ENCODE results near the gene FARP1.

The FARP1 gene

GRCh38 chr13:98284679-98285078, 141.8 kb downstream of the FARP1 start:
- no peak for DNase-seq

GRCh38 chr13:98285317-98285716, 142.4 kb downstream of the FARP1 start:
- no peak for DNase-seq

GRCh38 chr13:98285852-98286594, 143.1 kb downstream of the FARP1 start:
- no peak for DNase-seq

GRCh38 chr13:98286799-98287198, 143.9 kb downstream of the FARP1 start:
- no peak for DNase-seq

- DNase-seq = no peak
Observed at GRCh38 chr13:98288211-98288610, 145.3 kb downstream of the FARP1 start.

- peak; percentile 42 for DNase-seq
Observed at GRCh38 chr13:98289339-98289945, 146.5 kb downstream of the FARP1 start.

- no peak for DNase-seq
Observed at GRCh38 chr13:98290261-98290660, 147.4 kb downstream of the FARP1 start.

- DNase-seq = no peak
Observed at GRCh38 chr13:98291658-98292057, 148.8 kb downstream of the FARP1 start.

- DNase-seq = peak; percentile 56
Observed at GRCh38 chr13:98293103-98293502, 150.2 kb downstream of the FARP1 start.

- DNase-seq = peak; percentile 58
Observed at GRCh38 chr13:98293570-98294142, 150.8 kb downstream of the FARP1 start.

- peak; percentile 50 for DNase-seq
Observed at GRCh38 chr13:98295371-98295770, 152.5 kb downstream of the FARP1 start.

GRCh38 chr13:98297051-98297450, 154.2 kb downstream of the FARP1 start:
- no peak for DNase-seq

- DNase-seq = no peak
Observed at GRCh38 chr13:98297745-98298144, 154.9 kb downstream of the FARP1 start.

GRCh38 chr13:98298599-98298998, 155.7 kb downstream of the FARP1 start:
- no peak for DNase-seq

GRCh38 chr13:98299235-98299965, 156.5 kb downstream of the FARP1 start:
- DNase-seq = no peak

GRCh38 chr13:98299966-98300350, 157.1 kb downstream of the FARP1 start:
- DNase-seq = peak; percentile 36

- peak; percentile 67 for DNase-seq
Observed at GRCh38 chr13:98300956-98301641, 158.2 kb downstream of the FARP1 start.

GRCh38 chr13:98301721-98302120, 158.8 kb downstream of the FARP1 start:
- no peak for DNase-seq

GRCh38 chr13:98303858-98304257, 161.0 kb downstream of the FARP1 start:
- no peak for DNase-seq

- DNase-seq = no peak
Observed at GRCh38 chr13:98305670-98306069, 162.8 kb downstream of the FARP1 start.

- DNase-seq = no peak
Observed at GRCh38 chr13:98307463-98308085, 164.7 kb downstream of the FARP1 start.

Measured in fibroblast of skin of back (primary cell).